H9 (cell line): ENCODE results near the gene TMEM253. TPM values are rescaled to one million over a fixed set of nuclear protein-coding genes. Genes with fewer than 3 reads are reported as not detected.

Experiments
- DNase-seq: peaks from one replicate; pipeline ENCODE4 v3.0.0-alpha.2; 2017
- H2AFZ ChIP-seq: one replicate; pipeline ENCODE4 v1.6.1; 2013; ENCODE audit warnings: mild to moderate bottlenecking, low read length, control low read depth, moderate library complexity
- H2AK5ac ChIP-seq: 2 replicates; pipeline ENCODE4 v1.6.1; 2013; ENCODE audit warnings: low read length, control low read depth, mixed read lengths; ENCODE audit not compliant: insufficient read length
- H2BK120ac ChIP-seq: one replicate; pipeline ENCODE4 v1.6.1; 2013; ENCODE audit warnings: low read depth, mild to moderate bottlenecking, low read length, control low read depth, inconsistent platforms; ENCODE audit not compliant: poor library complexity, severe bottlenecking
- H2BK12ac ChIP-seq: 2 replicates; pipeline ENCODE4 v1.6.1; 2013; ENCODE audit warnings: low read length, control low read depth, mixed read lengths, low read depth; ENCODE audit not compliant: insufficient read length
- H2BK15ac ChIP-seq: 2 replicates; pipeline ENCODE4 v1.6.1; 2013; ENCODE audit warnings: low read depth, low read length, control low read depth
- H2BK20ac ChIP-seq: one replicate; pipeline ENCODE4 v1.6.1; 2013; ENCODE audit warnings: low read depth, mild to moderate bottlenecking, low read length, control low read depth, inconsistent platforms; ENCODE audit not compliant: poor library complexity, severe bottlenecking
- H2BK5ac ChIP-seq: 2 replicates; pipeline ENCODE4 v1.6.1; 2013; ENCODE audit warnings: low read length, control low read depth, mixed read lengths; ENCODE audit not compliant: insufficient read length
- H3K14ac ChIP-seq: 2 replicates; pipeline ENCODE4 v1.6.1; 2013; ENCODE audit warnings: low read length, control low read depth; ENCODE audit not compliant: insufficient read depth
- H3K18ac ChIP-seq: 2 replicates; pipeline ENCODE4 v1.6.1; 2013; ENCODE audit warnings: low read depth, mild to moderate bottlenecking, mixed read lengths, low read length, control low read depth; ENCODE audit not compliant: insufficient read length
- H3K23ac ChIP-seq: 2 replicates; pipeline ENCODE4 v1.6.1; 2013; ENCODE audit warnings: low read length, control low read depth, mixed read lengths, low read depth; ENCODE audit not compliant: insufficient read length
- H3K23me2 ChIP-seq: 2 replicates; pipeline ENCODE4 v1.6.1; 2013; ENCODE audit warnings: low read depth, mild to moderate bottlenecking, mixed read lengths, low read length, control low read depth; ENCODE audit not compliant: insufficient read length, poor library complexity, severe bottlenecking
- H3K27ac ChIP-seq: 2 replicates; pipeline ENCODE4 v1.5.1; 2013; ENCODE audit warnings: low read length, control low read depth, mixed read lengths, low read depth; ENCODE audit not compliant: insufficient read length
- H3K27me3 ChIP-seq: 2 replicates; pipeline ENCODE4 v1.6.1; 2013; ENCODE audit warnings: low read length, control low read depth, inconsistent platforms; ENCODE audit not compliant: insufficient read depth
- H3K4ac ChIP-seq: 2 replicates; pipeline ENCODE4 v1.6.1; 2013; ENCODE audit warnings: low read depth, mild to moderate bottlenecking, control low read depth, inconsistent platforms, low read length, moderate library complexity
- H3K4me1 ChIP-seq: 2 replicates; pipeline ENCODE4 v1.6.1; 2013; ENCODE audit warnings: low read length, control low read depth, inconsistent platforms; ENCODE audit not compliant: insufficient read depth
- H3K4me2 ChIP-seq: 2 replicates; pipeline ENCODE4 v1.6.1; 2013; ENCODE audit warnings: low read length, control low read depth, mixed read lengths; ENCODE audit not compliant: insufficient read length, insufficient read depth
- H3K56ac ChIP-seq: 2 replicates; pipeline ENCODE4 v1.6.1; 2013; ENCODE audit warnings: low read depth, mild to moderate bottlenecking, mixed read lengths, low read length, control low read depth; ENCODE audit not compliant: insufficient read length
- H3K79me1 ChIP-seq: 2 replicates; pipeline ENCODE4 v1.6.1; 2013; ENCODE audit warnings: low read depth, mild to moderate bottlenecking, moderate library complexity, low read length, control low read depth, inconsistent platforms; ENCODE audit not compliant: insufficient read depth, poor library complexity, severe bottlenecking
- H3K79me2 ChIP-seq: 2 replicates; pipeline ENCODE4 v1.6.1; 2013; ENCODE audit warnings: low read length, control low read depth, inconsistent platforms; ENCODE audit not compliant: insufficient read depth
- H3K9ac ChIP-seq: 2 replicates; pipeline ENCODE4 v1.6.1; 2013; ENCODE audit warnings: low read length, control low read depth, mixed read lengths; ENCODE audit not compliant: insufficient read length; ENCODE audit errors: extremely low read depth
- H3K9me3 ChIP-seq: one replicate; pipeline ENCODE4 v1.6.1; 2013; ENCODE audit warnings: low read depth, low read length, inconsistent platforms; ENCODE audit not compliant: control insufficient read depth
- H3T11ph ChIP-seq: one replicate; pipeline ENCODE4 v1.6.1; 2013; ENCODE audit warnings: mild to moderate bottlenecking, low read length, control low read depth, inconsistent platforms
- H4K20me1 ChIP-seq: one replicate; pipeline ENCODE4 v1.6.1; 2013; ENCODE audit not compliant: control insufficient read depth, insufficient read length, insufficient read depth
- H4K5ac ChIP-seq: 2 replicates; pipeline ENCODE4 v1.6.1; 2013; ENCODE audit warnings: low read depth, mild to moderate bottlenecking, mixed read lengths, low read length, control low read depth; ENCODE audit not compliant: insufficient read length
- H4K8ac ChIP-seq: replicated peaks from 2 replicates; pipeline ENCODE4 v1.6.1; 2013; ENCODE audit warnings: low read length, control low read depth, mixed read lengths, low read depth; ENCODE audit not compliant: insufficient read length
- H4K91ac ChIP-seq: 2 replicates; pipeline ENCODE4 v1.6.1; 2013; ENCODE audit warnings: low read depth, mild to moderate bottlenecking, moderate library complexity, mixed read lengths, low read length, control low read depth; ENCODE audit not compliant: insufficient read length
- H3K27ac Mint-ChIP-seq, 3 experiments: 2 replicates in 2 of 3; 3 replicates in 1 of 3; pipeline ENCODE4 v1.8.0; 2020 to 2021; ENCODE audit warnings: mixed read lengths in 3 of 3, mild to moderate bottlenecking in 1 of 3, moderate library complexity in 1 of 3
- H3K27me3 Mint-ChIP-seq: 2 replicates; pipeline ENCODE4 v1.8.0; 2021; ENCODE audit warnings: low read depth, mild to moderate bottlenecking, moderate library complexity, mixed read lengths
- H3K36me3 Mint-ChIP-seq, 3 experiments: 2 replicates in 2 of 3; 3 replicates in 1 of 3; pipeline ENCODE4 v1.8.0; 2020 to 2021; ENCODE audit warnings: low read depth in 3 of 3, mixed read lengths in 3 of 3; ENCODE audit not compliant: insufficient read depth in 1 of 3
- H3K4me1 Mint-ChIP-seq, 2 experiments: 2 replicates each; pipeline ENCODE4 v1.8.0; 2020; ENCODE audit warnings: mixed read lengths in 2 of 2
- H3K4me3 Mint-ChIP-seq, 2 experiments: 2 replicates in 1 of 2; 3 replicates in 1 of 2; pipeline ENCODE4 v1.8.0; 2020 to 2021; ENCODE audit warnings: mild to moderate bottlenecking in 2 of 2, mixed read lengths in 2 of 2, moderate library complexity in 1 of 2
- H3K9me3 Mint-ChIP-seq, 2 experiments: 2 replicates in 1 of 2; 3 replicates in 1 of 2; pipeline ENCODE4 v1.8.0; 2020; ENCODE audit warnings: mild to moderate bottlenecking in 2 of 2, mixed read lengths in 2 of 2, moderate library complexity in 1 of 2
- CTCF ChIP-seq: fragments of 200-600 bp; sonication (generic); conservative IDR thresholded peaks from 3 replicates; pipeline ENCODE4 v1.8.0; 2021; ENCODE audit warnings: antibody characterized with exemption, mild to moderate bottlenecking
- WGBS: extraction: QIAGEN DNeasy Blood & Tissue Kit; methylation state at CpG from one replicate; pipeline ENCODE4 v1.1.7; 2013; ENCODE audit warnings: missing lambda C conversion rate, low lambda C conversion rate, mixed read lengths; ENCODE audit not compliant: insufficient read length; ENCODE audit errors: extremely low coverage; 5-methylcytosine and 5-hydroxymethylcytosine counted together
- total RNA-seq: library from RNA; stranded (reverse); gene quantifications from 2 replicates; pipeline ENCODE4 v1.2.1, GENCODE V29; 2021

Gene TMEM253
- total RNA-seq, 1 experiment from 2014 or later = 2.2 TPM

GRCh38 chr14:21097636-21098075 lies 3.2 kb upstream of the TMEM253 start:
- H3K9me3 ChIP-seq = no peaks in the 10 kb centered on the region
- no peak overlapping the region for H4K5ac ChIP-seq
- peaks cover 28% of the 10 kb centered on the region for H3K4me1 ChIP-seq
- H2BK120ac ChIP-seq = no peak overlapping the region
- H3K79me1 ChIP-seq = peaks cover 4% of the 10 kb centered on the region
- peak overlapping the region; percentile 85; the same call in 1 of the 2 replicates for H3K14ac ChIP-seq
- DNase-seq = peak; percentile 61
- no peak overlapping the region for H3K23ac ChIP-seq
- peak overlapping the region; percentile 72 for H3K18ac ChIP-seq
- peaks cover 3% of the 10 kb centered on the region for H4K20me1 ChIP-seq
- no peak for TF ChIP-seq CTCF
- no peaks in the 10 kb centered on the region for H3K27me3 ChIP-seq
- peak overlapping the region; percentile 79 to 92 for H3K4me3 Mint-ChIP-seq
- peaks cover 16% of the 10 kb centered on the region for H3K23me2 ChIP-seq
- peaks cover 12% of the 10 kb centered on the region; the same call in 1 of the 2 replicates for H3K79me2 ChIP-seq
- no peak overlapping the region for H2BK15ac ChIP-seq
- H3K36me3 Mint-ChIP-seq = peaks cover 11 to 16% (median 13%) of the 10 kb centered on the region in 3 experiments
- no peak overlapping the region for H2BK12ac ChIP-seq
- no peak overlapping the region for H3K56ac ChIP-seq
- H3K4me2 ChIP-seq = peak overlapping the region; percentile 73
- no peak overlapping the region for H4K91ac ChIP-seq
- H3K9me3 Mint-ChIP-seq = no peaks in the 10 kb centered on the region; a peak in 1 of 5 replicates
- no CpG with 5 or more reads among the region's 19 CpGs for WGBS
- H3K27ac ChIP-seq = no peak overlapping the region
- H3K4ac ChIP-seq = no peak overlapping the region
- H2BK20ac ChIP-seq = no peak overlapping the region
- no peak overlapping the region for H2AK5ac ChIP-seq
- no peak overlapping the region for H2AFZ ChIP-seq
- H3T11ph ChIP-seq = no peak overlapping the region
- H3K4me1 Mint-ChIP-seq = peaks cover 76 to 79% of the 10 kb centered on the region in 2 experiments
- no peak overlapping the region for H2BK5ac ChIP-seq
- peak overlapping the region; percentile 84 to 96 (median 85) for H3K27ac Mint-ChIP-seq
- H3K9ac ChIP-seq = peak overlapping the region; percentile 53
- H3K27me3 Mint-ChIP-seq = no peaks in the 10 kb centered on the region; the same call in 1 of the 2 replicates
- H4K8ac ChIP-seq = no peak overlapping the region
